HepG2 (cell line): ENCODE results near the gene ALCAM. TPM values are rescaled to one million over a fixed set of nuclear protein-coding genes. Genes with fewer than 3 reads are reported as not detected.

Experiments
- ATAC-seq: fragments of 200-7000 bp; cut with Tn5 transposase; 3 replicates; pipeline ENCODE4 v1.9.1; 2020; ENCODE audit warnings: mild to moderate bottlenecking, moderate library complexity
- BruUV-seq: library from RNA; stranded (reverse); fragments of 400-500 nt; replicated peaks from 2 replicates; lab custom pipeline; 2021; lab: Mats Ljungman, UMichigan
- CTCF ChIA-PET: fragments of 300-600 bp; formaldehyde crosslinking; extraction: SDS; loops from one replicate; lab custom pipeline; 2021; ENCODE audit warnings: low total read pairs, inconsistent platforms, low intra/inter-chr PET ratio; lab: Yijun Ruan, JAX
- POLR2A ChIA-PET: fragments of 350-600 bp; sonication (Branson Sonifier 250); formaldehyde crosslinking; loops from one replicate; lab custom pipeline; 2020; ENCODE audit warnings: antibody characterized with exemption, inconsistent platforms; lab: Yijun Ruan, JAX
- DNase-seq: peaks from one replicate; pipeline ENCODE4 v3.0.0-alpha.2; 2015; ENCODE audit warnings: low spot score
- FAIRE-seq: peaks from 3 replicates; lab custom pipeline; 2011; peaks lifted over from hg19 to GRCh38; lab: Jason Lieb, UNC
- H2AFZ ChIP-seq: one replicate; pipeline ENCODE4 v1.6.1; 2011; ENCODE audit warnings: low read length, inconsistent platforms
- H3K27ac ChIP-seq: fragments of 300-600 bp; 3 replicates; pipeline ENCODE4 v1.8.0; 2011; ENCODE audit warnings: mixed run types, mild to moderate bottlenecking, mixed read lengths, low read length, inconsistent platforms; ENCODE audit not compliant: insufficient read depth; ENCODE audit errors: extremely low read length
- H3K27me3 ChIP-seq, 2 experiments: fragments of 200-600 bp in 1 of 2; 2 replicates in 1 of 2; 3 replicates in 1 of 2; pipeline versions ENCODE4 v1.6.0 to v1.8.0; 2011; ENCODE audit warnings: low read length in 2 of 2, mild to moderate bottlenecking in 2 of 2, moderate library complexity in 2 of 2, inconsistent platforms in 1 of 2; ENCODE audit not compliant: insufficient read depth in 2 of 2, control insufficient read depth in 1 of 2
- H3K36me3 ChIP-seq, 2 experiments: fragments of 200-600 bp in 1 of 2; replicated peaks in 1 of 2; 2 replicates in 1 of 2; 3 replicates in 1 of 2; pipeline versions ENCODE4 v1.5.1 to v1.8.0; 2011; ENCODE audit warnings: low read length in 2 of 2, inconsistent platforms in 1 of 2; ENCODE audit not compliant: insufficient read depth in 2 of 2, control insufficient read depth in 1 of 2
- H3K4me1 ChIP-seq: 2 replicates; pipeline ENCODE4 v1.5.1; 2012; ENCODE audit warnings: low read length, inconsistent platforms; ENCODE audit not compliant: insufficient read depth
- H3K4me2 ChIP-seq: 2 replicates; pipeline ENCODE4 v1.6.0; 2011; ENCODE audit warnings: low read depth, low read length, inconsistent platforms
- H3K4me3 ChIP-seq, 3 experiments: fragments of 200-600 bp in 1 of 3; sonication (generic), shearing (Covaris generic) in 1 of 3; replicated peaks in 1 of 3; 2 replicates each; pipeline ENCODE4 v1.5.1; 2011 to 2016; ENCODE audit warnings: low read length in 3 of 3, inconsistent platforms in 2 of 3, low read depth in 2 of 3, mild to moderate bottlenecking in 2 of 3, control low read depth in 1 of 3, mixed read lengths in 1 of 3; ENCODE audit not compliant: insufficient read depth in 1 of 3
- H3K79me2 ChIP-seq: one replicate; pipeline ENCODE4 v1.6.1; 2011; ENCODE audit warnings: low read length, inconsistent platforms; ENCODE audit not compliant: insufficient read depth
- H3K9ac ChIP-seq: 2 replicates; pipeline ENCODE4 v1.6.0; 2011; ENCODE audit warnings: mild to moderate bottlenecking, low read depth, low read length, inconsistent platforms; ENCODE audit not compliant: insufficient read depth
- H3K9me3 ChIP-seq: 2 replicates; pipeline ENCODE4 v1.5.1; 2012; ENCODE audit warnings: mild to moderate bottlenecking, low read length
- H4K20me1 ChIP-seq: 2 replicates; pipeline ENCODE4 v1.6.0; 2011; ENCODE audit warnings: inconsistent platforms, mild to moderate bottlenecking, low read length, moderate library complexity; ENCODE audit not compliant: insufficient read depth
- ARID5B ChIP-seq: IDR thresholded peaks from 2 replicates; pipeline ENCODE4 v1.4.0; 2020; ENCODE audit warnings: mild to moderate bottlenecking, missing genetic modification reagents
- DDIT3 ChIP-seq: sonication (generic); formaldehyde crosslinking; IDR thresholded peaks from 2 replicates; pipeline ENCODE4 v1.4.0; 2020; ENCODE audit warnings: mild to moderate bottlenecking, missing genetic modification reagents
- DMTF1 ChIP-seq: sonication (generic); formaldehyde crosslinking; IDR thresholded peaks from 2 replicates; pipeline ENCODE4 v1.4.0; 2020; ENCODE audit warnings: mild to moderate bottlenecking, missing genetic modification reagents
- HMGXB3 ChIP-seq: sonication (generic); formaldehyde crosslinking; IDR thresholded peaks from 2 replicates; pipeline ENCODE4 v1.4.0; 2020; ENCODE audit warnings: missing genetic modification reagents, borderline replicate concordance
- PRDM10 ChIP-seq: sonication (generic); formaldehyde crosslinking; IDR thresholded peaks from 2 replicates; pipeline ENCODE4 v1.4.0; 2020; ENCODE audit warnings: low read depth, missing genetic modification reagents
- SRF ChIP-seq: IDR thresholded peaks from 2 replicates; pipeline ENCODE4 v1.6.1; 2011; ENCODE audit warnings: mild to moderate bottlenecking, low read depth, low read length, moderate library complexity
- WGBS: methylation state at CpG from one replicate; pipeline ENCODE4 v1.1.6; 2017; ENCODE audit warnings: low lambda C conversion rate; 5-methylcytosine and 5-hydroxymethylcytosine counted together
- in situ Hi-C: cut with HindIII; loops from 2 replicates; pipeline ENCODE4 v1.10.0; 2017; ENCODE audit warnings: low pct_unique_long_range_greater_than_20kb; ENCODE audit not compliant: extremely low pct_ligation_motif_present
- intact Hi-C: fragments of 100-400 bp; cut with micrococcal nuclease; formaldehyde crosslinking; loops from one replicate; pipeline ENCODE4 v1.10.0; 2022; ENCODE audit not compliant: unreplicated experiment
- polyA plus RNA-seq, 8 experiments: library from polyadenylated mRNA; depleted of rRNA in 3 of 8; stranded (reverse) in 7 of 8; unstranded in 1 of 8; fragments of >200 nt; fragmentation: Illumina TruSeq in 4 of 8; extraction: Trizol in 4 of 8; gene quantifications; 2 replicates each; pipeline versions ENCODE4 v1.2.1 to v1.2.3, GENCODE V29; 2011 to 2016; ENCODE audit warnings: low read depth in 4 of 8, missing spikeins in 1 of 8, mixed read lengths in 1 of 8; ENCODE audit not compliant: insufficient read depth in 1 of 8
- total RNA-seq, 5 experiments: library from RNA; depleted of rRNA; stranded (reverse); fragments of >200 nt; fragmentation: Illumina TruSeq; extraction: Trizol; gene quantifications; 2 replicates each; pipeline ENCODE4 v1.2.3, GENCODE V29; 2016; ENCODE audit warnings: low read depth in 1 of 5

Gene ALCAM
- total and polyA plus RNA-seq, 2 of the 13 experiments (the other 11 are each of a cell fraction or from before 2014, with no cell fraction given) = 26.0 to 33.1 TPM

GRCh38 chr3:105572501-105572900, 205.8 kb downstream of the ALCAM start:
- H4K20me1 ChIP-seq = no peaks in the 10 kb centered on the region
- ATAC-seq (no peak), FAIRE-seq (no peak)
- no peaks in the 10 kb centered on the region for H3K9me3 ChIP-seq
- H3K36me3 ChIP-seq = no peaks in the 10 kb centered on the region
- H3K27me3 ChIP-seq = no peaks in the 10 kb centered on the region
- no peak overlapping the region for H2AFZ ChIP-seq
- TF ChIP-seq DMTF1 (CRISPR knock-in tag) (no peak), ARID5B (CRISPR knock-in tag) (no peak), PRDM10 (CRISPR knock-in tag) (no peak), DDIT3 (CRISPR knock-in tag) (no peak), HMGXB3 (CRISPR knock-in tag) (no peak), SRF (no peak)
- TF ChIP-seq, all 625 proteins: peak for 0
- no peak overlapping the region for H3K4me3 ChIP-seq
- DNase-seq = no peak
- H3K27ac ChIP-seq = no peak overlapping the region
- H3K79me2 ChIP-seq = no peaks in the 10 kb centered on the region
- BruUV-seq = no TSS peak
- intact Hi-C loops (loop anchor here (10.0 kb wide), 1 partner anchor 292 kb away; the partner anchor contains the start of gene CBLB), in situ Hi-C loops (no loop called here)
- H3K4me1 ChIP-seq = no peaks in the 10 kb centered on the region
- no peak overlapping the region for H3K9ac ChIP-seq
- POLR2A ChIA-PET = no interaction called here
- no peak overlapping the region for H3K4me2 ChIP-seq
- CTCF ChIA-PET = no interaction called here
- 85% methylated on average over 6 of the region's 6 CpGs for WGBS
